CD14-positive monocyte (primary cell): ENCODE data around the gene ENKUR. TPM values are rescaled to one million over a fixed set of nuclear protein-coding genes. Genes with fewer than 3 reads are reported as not detected.

Source experiments
- DNase-seq, 3 donors: peaks; one replicate each; pipeline ENCODE4 v3.0.0-alpha.2; 2011 to 2022
- H2AFZ ChIP-seq: 2 replicates; pipeline ENCODE4 v1.6.0; 2012; ENCODE audit warnings: mild to moderate bottlenecking, low read depth, low read length, inconsistent platforms; ENCODE audit not compliant: insufficient read depth, poor library complexity, severe bottlenecking
- H3K27ac ChIP-seq, 2 donors: 1 replicate in 1 of 2; 2 replicates in 1 of 2; pipeline ENCODE4 v1.5.1; 2012 to 2013; ENCODE audit warnings: low read length in 2 of 2, control low read depth in 1 of 2, inconsistent platforms in 1 of 2, low read depth in 1 of 2, mild to moderate bottlenecking in 1 of 2
- H3K27me3 ChIP-seq, 2 donors: one replicate each; pipeline versions ENCODE4 v1.6.0 to v1.6.1; 2011 to 2013; ENCODE audit warnings: low read length in 2 of 2; ENCODE audit not compliant: control insufficient read depth in 2 of 2, insufficient read depth in 2 of 2
- H3K36me3 ChIP-seq, 2 donors: replicated peaks in 1 of 2; 1 replicate in 1 of 2; 2 replicates in 1 of 2; pipeline versions ENCODE4 v1.5.1 to v1.6.1; 2012 to 2013; ENCODE audit warnings: low read length in 2 of 2, control low read depth in 1 of 2, inconsistent platforms in 1 of 2, mild to moderate bottlenecking in 1 of 2; ENCODE audit not compliant: insufficient read depth in 2 of 2, control insufficient read depth in 1 of 2
- H3K4me1 ChIP-seq, 2 donors: 1 replicate in 1 of 2; 2 replicates in 1 of 2; pipeline versions ENCODE4 v1.5.1 to v1.6.1; 2012 to 2013; ENCODE audit warnings: low read length in 2 of 2, control low read depth in 1 of 2, inconsistent platforms in 1 of 2, mild to moderate bottlenecking in 1 of 2, moderate library complexity in 1 of 2; ENCODE audit not compliant: insufficient read depth in 2 of 2, control insufficient read depth in 1 of 2
- H3K4me2 ChIP-seq: replicated peaks from 2 replicates; pipeline ENCODE3; 2012; ENCODE audit warnings: low read length, moderate library complexity, mild to moderate bottlenecking; ENCODE audit not compliant: poor library complexity, severe bottlenecking; ENCODE audit errors: extremely low read depth
- H3K4me3 ChIP-seq, 3 experiments: fragments of 200-600 bp in 1 of 3; sonication (generic) in 1 of 3; replicated peaks in 1 of 3; 1 replicate in 2 of 3; 2 replicates in 1 of 3; pipeline ENCODE4 v1.5.1; 2011 to 2013; ENCODE audit warnings: low read length in 3 of 3, mild to moderate bottlenecking in 3 of 3, control low read depth in 2 of 3, low read depth in 2 of 3, inconsistent platforms in 1 of 3, moderate library complexity in 1 of 3
- H3K79me2 ChIP-seq: 2 replicates; pipeline ENCODE4 v1.6.0; 2012; ENCODE audit warnings: mild to moderate bottlenecking, control low read depth, inconsistent platforms, low read length, moderate library complexity; ENCODE audit not compliant: insufficient read depth
- H3K9ac ChIP-seq: 2 replicates; pipeline ENCODE4 v1.6.0; 2017; ENCODE audit warnings: low read length, mild to moderate bottlenecking; ENCODE audit not compliant: insufficient read depth, poor library complexity, severe bottlenecking
- H3K9me3 ChIP-seq, 2 donors: replicated peaks in 1 of 2; 1 replicate in 1 of 2; 2 replicates in 1 of 2; pipeline versions ENCODE4 v1.5.1 to v1.6.1; 2012 to 2013; ENCODE audit warnings: low read length in 2 of 2, control low read depth in 1 of 2; ENCODE audit not compliant: control insufficient read depth in 1 of 2, insufficient read depth in 1 of 2
- H4K20me1 ChIP-seq: 2 replicates; pipeline ENCODE4 v1.6.0; 2012; ENCODE audit warnings: mild to moderate bottlenecking, low read length, control low read depth, moderate library complexity; ENCODE audit not compliant: insufficient read depth
- H3K27ac Mint-ChIP-seq, 7 donors: one replicate each; pipeline ENCODE4 v1.8.0; 2020; ENCODE audit warnings: mild to moderate bottlenecking in 7 of 7, mixed read lengths in 7 of 7, moderate library complexity in 6 of 7, inconsistent platforms in 2 of 7
- H3K27me3 Mint-ChIP-seq, 3 donors: one replicate each; pipeline ENCODE4 v1.8.0; 2021 to 2022; ENCODE audit warnings: low read depth in 3 of 3, mild to moderate bottlenecking in 3 of 3, mixed read lengths in 3 of 3, moderate library complexity in 3 of 3, inconsistent platforms in 1 of 3
- H3K36me3 Mint-ChIP-seq, 2 donors: one replicate each; pipeline ENCODE4 v1.8.0; 2020; ENCODE audit warnings: mixed read lengths in 2 of 2, inconsistent platforms in 1 of 2, mild to moderate bottlenecking in 1 of 2
- H3K4me1 Mint-ChIP-seq: one replicate; pipeline ENCODE4 v1.8.0; 2020; ENCODE audit warnings: mild to moderate bottlenecking, mixed read lengths
- H3K4me3 Mint-ChIP-seq, 2 donors: one replicate each; pipeline ENCODE4 v1.8.0; 2020; ENCODE audit warnings: mild to moderate bottlenecking in 2 of 2, mixed read lengths in 2 of 2, moderate library complexity in 1 of 2
- H3K9me3 Mint-ChIP-seq, 7 donors: one replicate each; pipeline ENCODE4 v1.8.0; 2020 to 2022; ENCODE audit warnings: mixed read lengths in 7 of 7, mild to moderate bottlenecking in 6 of 7, moderate library complexity in 6 of 7, inconsistent platforms in 2 of 7
- CTCF ChIP-seq: fragments of 200-600 bp; IDR thresholded peaks from one replicate; pipeline ENCODE4 v1.8.0; 2022; ENCODE audit warnings: antibody characterized with exemption, mild to moderate bottlenecking
- WGBS: methylation state at CpG from one replicate; pipeline ENCODE4 v1.1.5; 2013; ENCODE audit warnings: missing lambda C conversion rate; ENCODE audit not compliant: insufficient coverage; 5-methylcytosine and 5-hydroxymethylcytosine counted together
- intact Hi-C, 2 donors: fragments of 100-400 bp; cut with micrococcal nuclease; formaldehyde crosslinking; loops; one replicate each; pipeline versions ENCODE4 v1.15.0 to v1.15.1; 2023
- polyA plus RNA-seq, 3 donors: library from polyadenylated mRNA; depleted of rRNA in 1 of 3; unstranded in 2 of 3; stranded (reverse) in 1 of 3; fragments of 300-500 nt in 2 of 3; fragments of >200 nt in 1 of 3; fragmentation: Illumina TruSeq in 2 of 3; gene quantifications; 1 replicate in 2 of 3; 2 replicates in 1 of 3; pipeline ENCODE4 v1.2.3, GENCODE V29; 2012 to 2021

Gene ENKUR
- polyA plus RNA-seq, 3 donors: 0.16 TPM; not detected in 2

GRCh38 chr10:24991298-24991697, 24.7 kb downstream of the ENKUR start:
- Mint-ChIP-seq H3K4me3 (no peak overlapping the region), H3K27ac (no peak overlapping the region), H3K27me3 (peaks cover 0 to 3% (median 1%) of the 10 kb centered on the region in 3 donors), H3K36me3 (no peaks in the 10 kb centered on the region), H3K4me1 (peaks cover 8% of the 10 kb centered on the region), H3K9me3 (peaks cover 0 to 1% (median 0%) of the 10 kb centered on the region in 7 donors)
- Histone ChIP-seq H3K4me3 (no peak overlapping the region), H3K36me3 (no peaks in the 10 kb centered on the region), H3K4me1 (no peaks in the 10 kb centered on the region), H3K4me2 (no peak overlapping the region), H4K20me1 (no peaks in the 10 kb centered on the region), H3K27me3 (no peaks in the 10 kb centered on the region), H3K9ac (no peak overlapping the region), H3K79me2 (no peaks in the 10 kb centered on the region), H3K9me3 (no peaks in the 10 kb centered on the region), H3K27ac (no peak overlapping the region), H2AFZ (no peak overlapping the region)
- 100% methylated on average over 6 of the region's 13 CpGs for WGBS
- DNase-seq: no peak
- TF ChIP-seq CTCF: no peak
- intact Hi-C loops: no loop called here

GRCh38 chr10:24989867-24990266, 26.1 kb downstream of the ENKUR start:
- no peaks in the 10 kb centered on the region for H3K4me1 ChIP-seq
- Mint-ChIP-seq H3K27ac (no peak overlapping the region), H3K27me3 (peaks cover 0 to 3% (median 1%) of the 10 kb centered on the region in 3 donors), H3K36me3 (no peaks in the 10 kb centered on the region), H3K4me1 (peaks cover 8% of the 10 kb centered on the region), H3K9me3 (peaks cover 0 to 1% (median 0%) of the 10 kb centered on the region in 7 donors), H3K4me3 (no peak overlapping the region)
- no peak overlapping the region for H2AFZ ChIP-seq
- no peak overlapping the region for H3K9ac ChIP-seq
- H3K9me3 ChIP-seq: no peaks in the 10 kb centered on the region
- H3K4me3 ChIP-seq: no peak overlapping the region
- no peaks in the 10 kb centered on the region for H4K20me1 ChIP-seq
- intact Hi-C loops: no loop called here
- no peak overlapping the region for H3K4me2 ChIP-seq
- no peak for TF ChIP-seq CTCF
- no peaks in the 10 kb centered on the region for H3K36me3 ChIP-seq
- no peaks in the 10 kb centered on the region for H3K27me3 ChIP-seq
- no peak overlapping the region for H3K27ac ChIP-seq
- DNase-seq: no peak
- WGBS: no CpG with 5 or more reads among the region's 1 CpG
- H3K79me2 ChIP-seq: no peaks in the 10 kb centered on the region
